RCC 7860 (cell line): Measurements from ENCODE around the gene PRSS56.

Experiments
- DNase-seq: peaks from one replicate; pipeline ENCODE4 v3.0.0-alpha.2; 2015; ENCODE audit warnings: low spot score
- FAIRE-seq: peaks from 2 replicates; lab custom pipeline; 2012; peaks lifted over from hg19 to GRCh38; lab: Jason Lieb, UNC

The PRSS56 gene

DNA sequence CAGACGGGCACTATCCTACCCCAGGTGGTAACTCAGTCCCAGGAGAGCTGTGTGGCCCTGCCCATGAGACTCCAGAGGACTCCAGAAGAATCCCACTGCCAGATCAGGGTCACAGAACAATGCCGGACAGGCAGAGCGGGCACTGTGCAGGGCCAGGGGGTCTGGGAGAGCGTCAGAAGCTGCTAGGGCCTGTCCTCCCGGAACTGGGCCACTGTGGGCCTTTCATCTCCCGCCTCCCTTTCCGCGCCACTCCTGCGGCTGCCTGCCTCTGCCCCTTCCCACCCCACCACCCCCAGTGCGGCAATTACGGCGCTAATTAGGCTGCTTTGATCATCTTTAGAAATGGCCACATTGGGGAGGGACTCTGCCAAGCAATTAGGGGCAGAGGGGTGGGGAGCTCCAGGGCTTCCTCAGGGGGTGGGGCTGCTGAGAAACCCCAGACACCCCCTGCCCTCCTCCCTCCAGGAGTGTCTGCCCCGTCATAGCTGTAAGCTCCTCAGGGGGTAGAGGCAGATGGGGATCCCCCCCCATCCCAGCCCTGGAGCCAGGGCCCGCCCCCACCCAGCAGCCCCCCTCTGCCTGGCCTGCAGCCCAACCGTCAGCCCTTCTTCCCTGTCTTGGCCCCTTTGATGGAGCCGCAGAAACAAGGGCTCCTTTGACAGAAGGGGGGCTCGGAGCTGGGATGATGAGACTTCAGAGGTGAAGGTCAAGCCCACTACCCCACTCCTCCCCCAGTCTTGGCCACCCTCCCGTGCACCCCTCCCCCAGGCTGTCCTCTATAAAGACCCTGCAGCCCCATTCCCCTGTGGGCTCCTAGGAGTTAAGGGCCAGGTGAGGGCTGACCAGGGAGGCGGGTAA, at the start of gene PRSS56:
Gene PRSS56, plus strand, starts transcription at position 808 of the 858 bp plus-strand sequence. CDS start 211 bp downstream, outside the sequence.
- DNase-seq: no peak
- no peak for FAIRE-seq

DNA sequence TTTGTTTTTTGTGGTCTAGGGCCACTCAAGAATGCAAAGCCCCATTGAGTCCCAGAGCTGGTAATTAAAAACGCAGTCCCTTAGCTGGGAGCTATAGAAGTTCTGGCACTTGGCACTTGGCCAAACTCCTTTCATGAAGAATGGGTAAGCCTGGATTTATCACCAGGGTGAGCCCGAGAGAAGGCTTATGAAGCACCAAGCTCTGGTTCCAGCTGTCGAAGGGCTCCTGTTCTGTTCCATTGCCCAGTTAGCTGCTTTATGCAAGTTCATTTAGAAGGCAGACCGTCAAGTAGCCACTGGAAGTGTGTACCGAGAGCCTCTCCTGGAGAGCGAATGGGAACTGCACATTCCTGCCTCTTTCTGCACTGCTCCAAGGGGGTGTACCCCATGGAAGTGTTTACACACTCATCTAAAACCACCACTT, 46.7 kb upstream of the PRSS56 start:
- DNase-seq (no peak), FAIRE-seq (no peak)

DNA sequence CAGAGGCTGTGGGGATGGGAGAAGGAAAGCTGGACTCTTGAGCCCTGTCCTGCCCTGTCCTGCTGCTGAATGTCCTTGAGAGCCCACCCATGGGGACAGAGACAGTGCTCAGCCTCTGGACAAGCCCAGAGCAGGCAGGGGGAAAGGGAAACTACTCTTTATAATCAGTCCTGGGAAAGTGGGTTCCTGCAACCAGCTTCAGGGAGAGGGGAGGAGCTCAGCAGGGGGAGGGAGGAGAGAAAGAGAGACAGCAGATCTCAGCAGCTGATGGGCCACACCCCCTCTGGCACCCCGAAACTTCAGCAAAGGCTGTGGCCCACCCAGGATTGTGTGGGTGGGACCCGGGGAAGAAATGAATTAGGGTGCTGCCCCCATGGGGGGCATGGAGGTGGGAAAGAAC, 44.1 kb upstream of the PRSS56 start:
- DNase-seq (no peak), FAIRE-seq (no peak)

DNA sequence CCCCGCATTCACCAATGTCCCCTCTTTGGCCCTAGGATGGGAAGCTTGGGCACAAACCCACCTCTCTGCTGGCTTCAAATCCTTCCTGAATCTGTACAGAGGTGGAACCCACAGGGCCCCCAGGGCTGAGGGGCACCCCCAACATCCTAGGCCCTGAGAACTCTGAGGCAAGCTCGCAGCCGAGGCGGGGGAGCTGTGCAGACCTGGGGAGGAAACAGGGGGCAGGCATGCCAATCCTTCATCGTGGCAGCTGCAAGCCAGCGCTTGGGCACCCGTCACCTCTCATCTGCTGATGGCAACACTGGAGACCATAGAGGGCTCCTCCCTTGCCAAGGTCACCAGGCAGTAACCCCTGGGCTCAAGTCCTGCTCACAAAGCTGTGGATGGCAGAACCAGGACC, 43.4 kb upstream of the PRSS56 start:
- DNase-seq: no peak
- no peak for FAIRE-seq

DNA sequence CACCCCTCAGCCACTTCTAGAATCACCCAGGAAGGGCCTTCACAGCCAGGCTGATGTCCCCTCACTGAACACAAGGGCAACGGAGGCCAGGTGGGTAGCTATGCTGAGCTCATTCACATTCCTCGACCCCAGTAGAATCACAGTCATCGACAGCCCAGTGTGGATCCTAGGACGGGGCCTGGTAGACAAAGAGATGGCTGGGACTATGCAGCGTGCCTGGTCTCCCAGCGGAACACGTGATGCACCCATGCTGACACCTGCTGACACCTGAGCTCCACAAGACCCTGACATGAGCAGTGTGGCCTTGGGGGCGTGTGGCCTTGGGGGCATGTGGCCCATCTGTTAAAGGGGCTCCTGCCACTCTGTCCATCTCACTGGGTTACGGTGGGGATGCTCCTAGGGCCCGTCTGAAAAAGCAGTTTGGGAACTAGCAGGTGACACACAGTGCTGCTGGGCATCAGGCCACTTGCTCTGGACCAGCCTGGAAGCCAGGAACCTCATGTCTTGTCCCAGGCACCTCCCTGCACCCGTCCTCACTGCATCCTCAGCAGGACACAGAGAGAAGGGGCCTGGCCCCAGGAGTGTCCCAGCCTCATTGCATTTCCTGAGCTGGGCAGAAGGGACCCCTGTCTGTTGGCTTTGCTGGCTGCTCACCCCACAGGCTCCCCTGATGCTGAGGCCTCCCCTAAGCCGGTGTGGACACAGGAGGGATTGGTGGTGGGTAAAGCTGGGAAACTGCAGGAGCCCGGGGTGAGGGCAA, 42.3 kb upstream of the PRSS56 start:
- DNase-seq: no peak
- FAIRE-seq: no peak

DNA sequence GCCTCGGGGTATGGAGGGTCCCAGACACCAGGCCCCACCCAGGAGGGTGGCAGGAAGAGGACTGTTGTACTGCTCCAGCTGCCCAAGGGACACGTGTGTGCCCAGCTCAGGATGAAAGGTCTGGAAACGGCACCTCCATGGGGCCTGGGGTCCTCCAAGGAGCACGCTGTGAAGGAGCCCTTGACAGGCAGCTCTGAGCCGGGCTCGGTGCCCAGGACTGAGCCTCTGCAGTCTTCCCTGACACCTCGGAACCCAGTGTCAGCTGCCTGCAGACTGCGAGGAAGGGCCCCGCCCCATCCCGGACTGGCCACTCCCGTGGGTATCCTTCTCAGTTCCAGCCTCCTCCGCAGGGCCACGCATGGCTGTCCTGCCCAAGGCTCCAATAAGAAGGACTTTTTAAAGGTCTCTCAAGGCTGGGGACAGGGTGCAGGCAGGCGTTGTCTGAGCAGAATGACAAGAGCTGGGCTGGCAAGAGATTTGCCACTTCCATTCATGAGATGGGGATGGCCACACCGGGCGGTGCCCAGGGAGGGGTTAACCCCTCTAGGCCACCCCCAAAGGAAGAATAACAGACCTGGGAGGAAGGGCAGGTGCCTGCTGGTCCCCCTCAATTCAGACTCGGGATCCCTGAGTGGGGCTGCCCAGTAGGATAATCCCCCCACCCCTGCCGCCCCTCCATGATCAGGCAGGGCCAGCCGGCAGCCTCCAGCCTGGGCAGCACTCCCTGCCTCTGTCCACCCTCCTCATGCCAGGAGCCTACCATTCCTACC, 41.4 kb upstream of the PRSS56 start:
- no peak for DNase-seq
- no peak for FAIRE-seq

DNA sequence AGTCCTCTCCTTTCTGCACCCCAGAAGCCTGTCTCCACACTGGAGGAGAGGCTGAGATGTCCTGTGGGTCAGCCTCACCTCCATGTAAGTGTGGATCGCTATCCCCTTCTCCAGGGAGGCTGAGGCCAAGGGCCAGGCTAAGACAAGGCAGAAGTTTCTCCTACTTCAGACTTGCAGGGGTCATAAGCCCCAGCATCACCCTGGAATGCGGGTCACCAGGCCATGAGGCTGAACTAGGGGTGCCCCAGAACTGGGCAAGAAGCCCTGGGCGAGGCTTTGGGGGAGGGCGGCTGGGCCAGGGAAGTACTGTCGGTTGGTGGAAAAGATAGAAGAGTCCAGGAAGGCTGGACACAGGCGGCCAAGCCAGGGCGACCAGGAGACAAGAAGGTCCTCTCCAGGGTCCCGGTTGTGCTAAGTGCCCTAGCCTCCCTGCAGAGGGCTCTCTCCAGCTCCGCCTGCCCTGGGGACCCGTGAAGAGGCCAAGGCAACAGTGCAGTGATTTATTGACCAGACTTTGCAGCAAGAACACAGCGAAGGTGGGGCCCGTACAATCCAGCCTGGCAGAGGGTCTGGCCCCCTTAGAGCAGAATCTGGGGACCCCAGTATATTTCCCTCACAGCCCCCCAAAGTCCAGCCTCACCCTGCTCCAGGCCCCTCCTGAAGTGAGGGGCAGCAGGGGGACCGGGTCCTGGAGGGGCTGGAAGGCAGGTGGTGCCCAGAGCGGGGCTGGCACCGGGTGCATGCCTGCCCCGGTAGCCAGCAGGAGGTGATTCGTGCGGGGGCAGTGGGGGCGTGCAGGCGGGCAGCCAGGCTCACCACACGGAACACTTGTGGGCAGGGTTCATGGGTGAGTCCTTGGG, 40.6 kb upstream of the PRSS56 start:
- DNase-seq (no peak), FAIRE-seq (no peak)

DNA sequence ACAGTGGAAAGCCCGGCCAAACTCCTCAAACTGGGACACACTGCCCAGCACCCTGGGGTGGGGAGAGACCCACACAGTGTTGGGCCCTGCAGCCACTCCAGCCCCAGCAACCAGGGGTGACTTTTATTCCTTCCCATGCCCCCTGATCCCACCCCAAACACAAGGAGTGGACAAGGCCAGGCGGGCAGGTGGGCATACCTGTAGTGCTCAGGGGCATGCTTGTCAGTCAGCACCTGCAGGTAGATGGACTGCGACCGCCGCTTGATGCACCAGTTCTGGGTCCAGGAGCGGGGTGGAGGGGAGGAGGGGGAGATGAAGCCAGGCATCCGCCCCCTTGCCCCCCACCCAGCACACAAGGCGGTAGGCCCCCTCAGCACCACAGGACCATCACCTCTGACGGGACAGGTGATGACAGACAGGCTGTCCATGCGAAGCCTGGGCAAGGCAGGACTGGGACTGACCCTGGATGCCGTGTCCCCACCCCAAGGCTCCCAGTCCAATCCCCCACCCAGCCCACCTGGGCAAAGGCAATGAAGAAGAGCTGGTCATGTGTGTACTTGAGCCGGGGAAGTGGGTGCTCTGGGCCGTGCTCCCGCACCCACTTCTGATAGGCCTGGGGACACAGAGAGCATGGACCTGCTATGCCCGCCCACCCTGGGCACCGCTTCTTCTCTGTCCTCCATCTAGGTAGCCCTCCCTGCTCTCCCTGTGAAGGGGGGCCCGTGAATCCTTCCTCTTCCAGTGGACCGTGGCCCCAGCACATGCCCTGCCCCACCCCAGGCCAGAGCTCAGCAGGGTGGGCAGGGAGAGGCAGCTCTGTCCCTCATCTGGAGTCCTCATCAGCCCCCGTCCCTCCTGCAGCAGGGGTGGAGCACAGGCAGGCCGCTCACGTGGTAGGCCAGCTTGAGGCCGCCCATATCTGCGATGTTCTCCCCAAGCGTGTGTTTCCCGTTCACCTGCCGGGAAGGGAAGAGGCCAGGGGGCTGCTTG, 39.7 kb upstream of the PRSS56 start:
- DNase-seq: no peak
- no peak for FAIRE-seq

DNA sequence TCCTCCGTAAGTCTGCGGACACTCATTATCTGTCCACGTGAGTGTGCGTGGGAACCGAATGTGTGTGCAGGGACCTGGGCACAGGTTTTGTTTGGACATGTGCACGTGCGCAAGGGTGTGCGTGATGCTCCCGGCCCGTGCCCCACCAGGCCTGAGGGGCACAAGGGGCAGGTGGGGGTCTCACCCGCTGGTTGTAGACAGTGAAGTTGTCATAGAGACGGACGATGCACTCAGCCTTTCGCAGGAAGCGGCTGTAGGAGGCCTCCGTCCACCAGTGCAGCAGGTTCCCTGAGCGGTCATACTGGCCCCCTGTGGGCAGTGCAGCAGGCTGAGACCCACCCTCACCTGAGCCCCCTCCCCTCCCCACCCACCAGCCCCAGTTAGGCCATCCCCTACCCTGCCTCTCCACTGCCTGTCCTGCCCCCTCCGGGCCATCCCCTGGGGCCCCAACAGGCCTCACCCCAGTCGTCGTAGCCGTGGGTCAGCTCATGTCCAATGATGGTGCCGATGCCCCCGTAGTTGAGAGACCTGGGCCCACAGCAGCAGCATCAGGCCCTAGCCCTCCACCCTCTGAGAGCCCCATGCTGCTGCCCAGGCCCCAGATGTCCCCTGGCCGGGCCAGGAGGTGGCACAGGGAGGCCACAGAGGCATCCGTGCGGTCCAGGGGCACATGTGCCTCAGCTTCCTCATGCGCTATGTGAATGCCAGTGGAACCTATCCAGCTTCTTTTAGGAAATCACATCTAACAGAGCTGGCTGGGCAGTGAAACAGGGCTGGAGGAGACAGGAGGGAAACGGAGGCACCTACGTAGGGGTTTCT, 38.7 kb upstream of the PRSS56 start:
- FAIRE-seq: no peak

DNA sequence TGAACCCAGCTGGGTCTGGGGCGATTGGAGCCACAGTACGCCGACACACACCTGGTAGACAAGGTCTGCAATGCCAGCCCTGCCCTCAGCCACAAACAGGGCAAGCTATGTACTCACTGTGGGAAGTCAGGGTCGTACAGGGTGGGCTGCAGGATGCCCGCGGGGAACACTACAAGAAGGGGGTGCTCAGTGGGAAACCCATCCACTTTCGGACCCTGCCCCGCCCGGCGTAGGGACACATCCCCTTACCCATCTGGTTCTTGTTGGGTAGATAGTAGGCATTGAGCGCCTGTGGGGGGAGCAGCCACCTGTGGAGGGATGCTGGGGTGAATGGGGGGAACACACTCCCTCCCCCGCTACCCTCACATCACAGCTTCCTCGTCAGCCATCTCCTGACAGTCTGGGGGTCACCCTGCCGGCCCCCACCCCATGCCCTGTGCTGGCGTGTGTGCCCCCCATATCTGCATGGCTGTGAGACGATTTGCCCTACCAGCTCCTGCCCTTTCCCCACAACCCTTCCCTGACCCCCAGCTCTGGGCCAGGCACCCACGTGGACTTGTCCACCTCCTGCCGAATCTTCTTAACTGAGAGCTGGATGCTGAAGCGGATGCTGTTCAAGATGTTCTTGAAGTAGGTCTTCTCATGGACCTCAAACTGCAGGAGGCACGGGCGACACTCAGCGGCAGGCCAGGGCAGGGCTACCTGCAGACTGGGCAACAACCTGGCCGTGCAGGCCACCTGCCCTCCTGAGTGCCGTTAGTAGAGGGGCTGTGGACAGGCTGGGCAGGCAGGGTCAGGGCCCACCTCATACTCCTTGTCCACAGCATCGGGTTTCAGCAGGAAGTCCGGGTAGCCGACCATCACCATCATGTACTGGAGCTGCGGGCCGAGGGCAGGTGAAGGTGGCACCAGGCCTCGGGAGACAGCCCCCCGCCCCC, 37.6 kb upstream of the PRSS56 start:
- no peak for DNase-seq
- no peak for FAIRE-seq

More for the DNA sequence above, 38.7 kb upstream of the PRSS56 start:
- DNase-seq: no peak

DNA sequence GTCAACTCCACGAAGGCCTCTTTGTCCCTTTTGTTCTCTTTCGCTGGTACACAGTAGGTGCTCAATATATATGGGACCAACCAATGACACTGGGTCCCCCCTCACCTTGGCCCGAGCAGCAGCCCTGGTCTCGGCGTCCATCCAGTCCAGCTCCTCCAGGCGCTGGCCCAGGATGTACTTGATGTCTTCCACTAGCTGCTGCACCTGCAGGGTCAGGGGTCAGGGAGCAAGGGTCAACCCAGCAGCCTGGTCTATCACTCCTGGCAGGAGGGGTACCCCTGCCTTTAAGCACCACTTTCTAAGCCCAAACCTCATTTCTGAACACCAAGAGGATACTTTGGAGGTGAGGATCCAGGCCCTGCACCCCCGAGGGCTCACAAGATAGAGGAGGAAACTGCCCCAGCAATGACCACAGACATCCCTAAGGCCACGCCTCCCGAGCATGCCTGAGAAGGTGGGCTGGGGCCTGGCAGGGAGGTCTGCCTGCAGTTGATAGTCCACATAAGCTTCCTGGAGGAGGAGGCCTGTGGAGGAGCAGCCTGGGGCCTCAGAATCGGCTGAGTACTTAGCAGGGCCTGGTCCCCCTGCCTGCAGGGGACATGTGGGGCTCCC, 36.8 kb upstream of the PRSS56 start:
- FAIRE-seq (no peak), DNase-seq (no peak)

DNA sequence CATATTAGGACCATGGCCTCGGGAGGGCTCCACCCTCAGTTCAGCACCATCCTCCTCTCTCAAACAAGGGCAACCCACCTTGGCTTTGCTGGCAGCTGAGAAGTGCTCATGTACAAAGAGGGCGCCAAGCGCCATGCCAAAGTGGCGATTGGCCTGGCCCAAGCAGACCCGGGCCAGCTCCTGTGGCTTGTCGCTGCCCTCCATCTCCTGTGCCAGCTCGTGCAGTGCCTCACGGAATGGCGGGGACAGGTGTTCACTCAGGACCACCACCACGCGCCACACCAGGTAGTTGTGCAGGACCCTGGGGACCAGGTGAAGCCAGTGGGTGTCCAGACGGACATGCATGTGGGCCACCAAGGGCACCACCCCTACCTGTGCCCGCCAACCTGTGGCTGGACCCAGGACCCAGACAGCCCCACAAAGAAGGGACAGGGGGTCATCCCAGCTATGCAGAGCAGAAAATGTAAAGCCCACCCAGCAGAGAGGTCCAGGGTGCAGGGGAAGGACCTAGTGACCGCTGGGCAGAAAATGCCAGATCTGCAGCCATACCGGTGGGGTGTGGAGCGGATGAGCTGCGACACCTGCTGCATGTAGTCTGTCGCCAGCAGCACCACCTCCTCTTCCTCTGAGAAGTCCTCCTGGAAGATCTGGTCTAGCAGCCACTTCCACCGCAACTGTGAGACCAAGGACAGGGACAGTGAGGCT, 36.1 kb upstream of the PRSS56 start:
- DNase-seq (no peak), FAIRE-seq (no peak)

DNA sequence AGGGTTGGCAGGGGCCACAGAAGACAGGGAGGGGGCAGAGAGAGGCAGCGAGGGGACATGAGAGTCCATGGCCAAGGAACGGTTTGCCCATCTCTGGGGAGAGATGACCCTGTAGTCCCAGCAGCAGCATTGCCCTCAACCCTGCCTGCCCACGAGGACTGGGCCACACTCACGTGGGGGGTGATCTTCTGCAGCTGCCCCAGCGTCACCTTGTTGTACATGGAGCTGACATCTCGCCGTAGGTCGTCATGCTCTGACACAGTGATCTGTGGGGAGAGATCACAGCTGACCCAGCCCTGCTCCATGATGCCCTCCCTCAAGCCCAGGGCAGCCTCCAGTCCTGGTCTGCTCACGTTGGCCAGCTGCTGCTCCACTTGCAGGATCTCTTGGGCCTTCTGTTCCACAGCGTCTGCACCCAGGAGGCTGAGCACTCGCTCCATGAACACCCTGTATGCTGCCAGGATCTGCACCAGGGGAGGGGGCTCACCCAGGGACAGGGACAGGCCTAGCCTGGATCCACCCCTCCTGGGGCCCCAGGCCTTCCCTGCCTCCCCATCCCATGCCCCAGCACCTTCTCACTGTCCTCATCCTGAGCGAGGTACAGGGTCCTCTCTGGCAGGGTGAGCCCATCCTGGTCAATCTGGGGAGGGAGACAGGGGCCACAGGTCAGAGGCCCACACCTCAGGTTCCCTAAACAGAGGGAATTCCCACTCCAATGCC, 35.4 kb upstream of the PRSS56 start:
- FAIRE-seq: no peak
- no peak for DNase-seq

DNA sequence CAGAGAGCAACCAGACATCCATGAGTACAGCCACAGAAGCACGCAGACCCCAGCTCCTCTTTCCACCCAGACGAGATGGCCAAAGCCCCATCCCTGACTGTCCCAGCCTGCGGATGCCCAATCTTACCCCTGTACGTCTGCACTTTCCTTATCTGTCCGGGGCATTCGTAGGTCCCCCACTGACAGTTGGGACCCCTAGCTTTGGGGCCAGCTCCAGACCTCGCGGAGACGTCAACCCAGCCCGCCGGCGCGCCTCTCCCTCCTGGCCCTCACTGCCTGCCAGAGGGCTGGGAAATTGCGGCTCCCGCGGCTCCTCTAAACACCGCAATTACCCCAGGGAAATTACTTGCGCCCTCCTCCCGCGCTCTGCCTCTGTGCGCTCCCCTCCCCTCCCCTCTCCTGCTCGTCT, 34.8 kb upstream of the PRSS56 start:
- DNase-seq (no peak), FAIRE-seq (no peak)

DNA sequence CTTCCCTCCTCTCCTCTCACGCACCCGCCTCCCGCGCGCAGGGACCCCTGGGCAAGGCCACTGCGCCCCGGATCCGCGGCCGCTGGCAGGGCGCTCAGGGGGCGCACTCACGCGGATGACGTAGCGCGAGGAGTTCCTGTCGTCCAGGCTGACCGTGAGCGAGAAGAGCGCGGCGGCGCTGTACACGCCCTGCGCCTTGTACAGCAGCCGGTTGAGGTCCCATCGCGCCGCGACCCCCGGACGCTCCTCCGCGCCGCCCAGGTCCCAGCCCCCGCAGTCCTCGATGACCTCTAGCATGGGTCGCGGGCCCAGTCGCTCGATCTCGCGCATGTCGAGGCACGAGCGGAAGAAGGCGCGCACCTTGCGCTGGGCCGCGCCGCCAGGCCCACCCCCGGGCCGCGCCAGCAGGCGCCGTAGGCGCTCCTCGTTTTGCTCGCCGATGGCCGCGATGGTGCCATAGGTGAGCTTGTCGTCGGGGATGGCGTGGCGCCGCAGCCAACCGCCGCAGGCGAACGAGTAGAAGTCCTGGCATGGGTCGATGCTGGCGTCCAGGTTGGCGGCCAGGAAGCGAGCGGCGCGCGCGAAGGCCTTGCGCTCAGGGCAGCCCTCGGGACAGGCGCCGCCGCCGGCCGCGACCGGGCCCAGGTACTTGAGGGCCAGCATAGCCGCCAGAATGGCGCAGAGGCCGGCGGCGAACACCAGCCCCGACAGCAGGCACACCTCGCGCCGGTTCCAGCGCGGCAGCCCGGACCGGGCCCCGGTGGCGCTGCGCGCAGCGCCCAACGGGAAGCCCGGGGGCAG, 34.2 kb upstream of the PRSS56 start:
- FAIRE-seq: no peak
- no peak for DNase-seq
